Measurements from ENCODE around the gene FTCD.

Gene FTCD

GRCh38 chr21:46120301-46121285 is 34.8 kb downstream of the FTCD start:
- ATAC-seq (replicated peaks) = no peak
- no peaks in the 10 kb centered on the region for H3K4me1 Mint-ChIP-seq (ENCODE audit: low read depth in 2 of 2)
- H3K4me3 Mint-ChIP-seq = no peak overlapping the region
- H3K27me3 Mint-ChIP-seq = no peaks in the 10 kb centered on the region
- no peak for DNase-seq
- no peak overlapping the region for H3K27ac Mint-ChIP-seq
- no peaks in the 10 kb centered on the region for H3K36me3 Mint-ChIP-seq (ENCODE audit: insufficient read depth)
- H3K9me3 Mint-ChIP-seq = no peaks in the 10 kb centered on the region

GRCh38 chr21:46119637-46120271 is 35.6 kb downstream of the FTCD start:
- Mint-ChIP-seq H3K27me3 (no peaks in the 10 kb centered on the region), H3K36me3 (ENCODE audit: insufficient read depth) (peaks cover 3% of the 10 kb centered on the region), H3K4me3 (no peak overlapping the region), H3K4me1 (ENCODE audit: low read depth in 2 of 2) (no peaks in the 10 kb centered on the region), H3K27ac (no peak overlapping the region), H3K9me3 (no peaks in the 10 kb centered on the region)
- ATAC-seq (replicated peaks) (no peak), DNase-seq (no peak)

- no peak for ATAC-seq (replicated peaks)
- Mint-ChIP-seq H3K36me3 (ENCODE audit: insufficient read depth) (peaks cover 4% of the 10 kb centered on the region), H3K9me3 (no peaks in the 10 kb centered on the region), H3K4me3 (no peak overlapping the region), H3K4me1 (ENCODE audit: low read depth in 2 of 2) (no peaks in the 10 kb centered on the region), H3K27ac (no peak overlapping the region), H3K27me3 (no peaks in the 10 kb centered on the region)
- no peak for DNase-seq
These were observed 36.2 kb downstream of the FTCD start for GRCh38 chr21:46119144-46119636.

- no peaks in the 10 kb centered on the region for H3K27me3 Mint-ChIP-seq
- no peak overlapping the region for H3K4me3 Mint-ChIP-seq
- H3K4me1 Mint-ChIP-seq (ENCODE audit: low read depth in 2 of 2) = no peaks in the 10 kb centered on the region
- H3K9me3 Mint-ChIP-seq = no peaks in the 10 kb centered on the region
- H3K27ac Mint-ChIP-seq = no peak overlapping the region
- no peak for DNase-seq
- no peak for ATAC-seq (replicated peaks)
- peaks cover 11% of the 10 kb centered on the region for H3K36me3 Mint-ChIP-seq (ENCODE audit: insufficient read depth)
These were observed 36.8 kb downstream of the FTCD start for GRCh38 chr21:46118316-46119143.

DNA sequence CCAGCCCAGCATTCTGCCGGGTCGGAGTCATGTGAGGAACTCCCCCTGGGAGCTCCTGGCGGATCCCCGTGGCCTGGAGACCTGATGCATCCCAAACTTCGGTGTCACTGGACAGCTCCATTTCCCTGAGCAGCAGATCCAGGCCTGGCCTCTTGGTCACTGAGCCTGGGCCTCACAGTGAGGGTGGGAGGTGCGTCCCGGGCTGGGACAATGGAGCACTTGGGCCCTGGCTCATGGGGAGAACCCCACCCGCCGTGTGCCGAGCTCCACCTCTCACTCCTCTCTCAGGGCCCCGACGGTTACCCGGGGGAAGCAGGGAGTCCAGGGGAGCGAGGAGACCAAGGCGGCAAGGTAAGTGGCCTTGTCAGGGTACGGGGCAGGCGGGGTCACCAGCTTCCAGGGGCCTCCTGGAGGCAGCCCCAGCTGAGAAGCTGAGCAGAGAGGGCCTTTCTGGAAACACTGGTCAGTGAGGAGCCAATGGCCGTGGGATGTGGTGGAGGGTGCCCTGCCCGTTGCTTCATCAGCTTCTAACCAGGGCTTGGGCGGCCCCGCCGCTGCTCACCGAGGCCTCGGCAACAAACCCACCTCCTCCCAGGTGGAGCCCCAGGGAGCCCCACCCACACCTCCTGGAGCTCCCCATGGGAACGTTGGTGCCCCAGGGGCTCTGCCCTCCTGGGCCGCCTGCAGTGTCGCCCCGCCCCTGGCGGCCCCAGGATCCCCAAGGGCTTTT is 37.6 kb downstream of the FTCD start:
- Mint-ChIP-seq H3K27ac (no peak overlapping the region), H3K9me3 (no peaks in the 10 kb centered on the region), H3K27me3 (no peaks in the 10 kb centered on the region), H3K4me3 (no peak overlapping the region), H3K4me1 (ENCODE audit: low read depth in 2 of 2) (no peaks in the 10 kb centered on the region), H3K36me3 (ENCODE audit: insufficient read depth) (peaks cover 11% of the 10 kb centered on the region)
- no peak for ATAC-seq (replicated peaks)
- no peak for DNase-seq

DNA sequence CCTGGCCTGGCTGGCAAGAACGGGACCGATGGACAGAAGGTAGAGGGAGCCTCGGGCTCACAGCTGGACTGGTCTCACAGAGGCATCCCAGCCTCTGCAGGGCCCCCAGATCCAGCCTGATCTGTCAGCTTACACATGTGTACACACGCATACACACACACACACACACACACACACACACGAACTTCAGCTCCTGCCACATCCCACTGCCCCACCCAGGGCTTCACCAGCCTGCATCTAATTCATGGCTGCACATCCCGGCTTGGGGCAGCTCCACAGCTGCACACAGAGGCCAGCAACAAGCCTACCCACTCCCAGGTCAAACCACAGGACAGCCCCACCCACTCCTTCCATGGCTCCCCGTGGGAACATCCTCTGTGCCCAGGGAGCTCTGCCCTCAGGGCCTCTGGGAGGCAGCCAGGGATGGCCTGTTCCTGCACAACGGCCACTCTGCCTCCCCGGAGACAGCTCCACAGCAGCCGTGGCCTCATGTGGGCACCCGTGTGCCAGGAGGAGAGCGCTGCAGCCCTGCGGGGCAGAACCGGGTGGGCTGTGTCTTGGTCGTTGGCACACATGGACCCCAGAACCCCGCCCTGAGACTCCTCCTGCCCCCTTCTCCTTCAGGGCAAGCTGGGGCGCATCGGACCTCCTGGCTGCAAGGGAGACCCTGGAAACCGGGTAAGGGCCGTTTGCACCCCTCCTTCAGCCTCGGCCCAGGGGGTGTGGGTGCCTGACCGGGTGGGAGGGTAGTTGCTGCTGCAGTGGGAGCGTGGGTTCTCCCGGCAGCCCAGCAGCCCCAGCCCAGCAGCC is 38.4 kb downstream of the FTCD start:
- H3K9me3 Mint-ChIP-seq = no peaks in the 10 kb centered on the region
- H3K4me1 Mint-ChIP-seq (ENCODE audit: low read depth in 2 of 2) = no peaks in the 10 kb centered on the region
- DNase-seq = no peak
- peaks cover 11% of the 10 kb centered on the region for H3K36me3 Mint-ChIP-seq (ENCODE audit: insufficient read depth)
- no peaks in the 10 kb centered on the region for H3K27me3 Mint-ChIP-seq
- no peak overlapping the region for H3K4me3 Mint-ChIP-seq
- H3K27ac Mint-ChIP-seq = peak overlapping the region in 1 of 2 donors; percentile 26
- no peak for ATAC-seq (replicated peaks)

GRCh38 chr21:46116189-46116775 is 39.1 kb downstream of the FTCD start:
- H3K9me3 Mint-ChIP-seq = no peaks in the 10 kb centered on the region
- no peaks in the 10 kb centered on the region for H3K4me1 Mint-ChIP-seq (ENCODE audit: low read depth in 2 of 2)
- ATAC-seq (replicated peaks) (no peak), DNase-seq (no peak)
- no peak overlapping the region for H3K4me3 Mint-ChIP-seq
- no peak overlapping the region for H3K27ac Mint-ChIP-seq
- H3K36me3 Mint-ChIP-seq (ENCODE audit: insufficient read depth) = peaks cover 11% of the 10 kb centered on the region
- no peaks in the 10 kb centered on the region for H3K27me3 Mint-ChIP-seq

DNA sequence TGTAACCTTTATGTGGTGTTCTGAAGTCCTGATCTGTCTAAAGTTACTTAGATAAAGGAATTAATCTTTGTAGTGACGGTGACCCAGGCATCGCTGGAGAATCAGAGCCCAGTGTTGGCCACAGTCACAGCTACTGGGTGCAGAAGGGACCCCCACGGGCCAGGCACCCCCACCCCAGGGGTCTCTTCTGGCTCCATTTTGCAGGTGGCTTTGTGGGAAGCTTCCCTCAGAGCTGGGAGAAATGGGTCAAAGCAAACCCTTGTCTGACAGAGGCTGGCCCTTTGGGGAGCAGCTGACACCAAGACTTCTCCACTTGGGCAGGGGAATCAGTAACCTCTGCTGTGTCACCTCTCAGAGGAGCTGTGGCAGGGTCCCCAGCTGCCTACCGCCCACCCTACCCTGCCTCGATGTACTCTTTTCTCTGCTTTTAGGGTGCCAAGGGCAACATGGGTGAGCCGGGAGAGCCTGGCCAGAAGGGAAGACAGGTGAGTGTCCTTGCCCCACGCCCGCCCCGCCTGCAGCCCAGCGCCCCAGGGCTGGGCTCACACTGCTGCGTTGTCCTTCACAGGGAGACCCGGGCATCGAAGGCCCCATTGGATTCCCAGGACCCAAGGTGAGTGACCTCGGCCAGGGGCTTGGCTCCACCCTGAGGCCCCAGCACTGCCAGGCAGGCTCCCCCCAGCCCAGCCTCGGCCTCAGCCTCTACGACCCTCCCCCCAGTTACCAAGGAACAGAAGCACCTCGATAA is 39.8 kb downstream of the FTCD start:
- H3K27me3 Mint-ChIP-seq = no peaks in the 10 kb centered on the region
- DNase-seq = no peak
- H3K27ac Mint-ChIP-seq = no peak overlapping the region
- H3K4me3 Mint-ChIP-seq = no peak overlapping the region
- H3K36me3 Mint-ChIP-seq (ENCODE audit: insufficient read depth) = peaks cover 11% of the 10 kb centered on the region
- no peaks in the 10 kb centered on the region for H3K9me3 Mint-ChIP-seq
- H3K4me1 Mint-ChIP-seq (ENCODE audit: low read depth in 2 of 2) = no peaks in the 10 kb centered on the region
- ATAC-seq (replicated peaks) = no peak

DNA sequence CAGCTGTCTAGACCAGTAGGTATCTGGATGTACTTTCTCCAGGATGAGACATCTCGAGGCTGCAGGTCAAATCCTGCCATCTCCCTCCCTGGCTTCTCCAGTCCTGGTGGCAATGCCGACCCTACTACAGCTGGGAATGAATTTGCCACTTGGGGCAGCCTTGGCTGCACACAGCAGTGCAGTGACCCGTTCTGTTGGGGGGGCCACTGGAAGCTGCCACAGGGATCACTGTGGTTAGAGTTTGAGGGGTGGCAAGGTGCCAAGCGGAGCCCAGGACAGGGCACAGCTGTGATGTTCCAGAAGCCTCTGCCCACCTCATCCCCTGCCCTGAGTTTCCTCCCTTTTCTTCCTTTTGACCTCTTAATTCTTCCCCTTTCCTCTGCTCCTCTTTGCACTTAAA is 40.4 kb downstream of the FTCD start:
- H3K9me3 Mint-ChIP-seq = no peaks in the 10 kb centered on the region
- no peak for ATAC-seq (replicated peaks)
- H3K4me3 Mint-ChIP-seq = no peak overlapping the region

DNA sequence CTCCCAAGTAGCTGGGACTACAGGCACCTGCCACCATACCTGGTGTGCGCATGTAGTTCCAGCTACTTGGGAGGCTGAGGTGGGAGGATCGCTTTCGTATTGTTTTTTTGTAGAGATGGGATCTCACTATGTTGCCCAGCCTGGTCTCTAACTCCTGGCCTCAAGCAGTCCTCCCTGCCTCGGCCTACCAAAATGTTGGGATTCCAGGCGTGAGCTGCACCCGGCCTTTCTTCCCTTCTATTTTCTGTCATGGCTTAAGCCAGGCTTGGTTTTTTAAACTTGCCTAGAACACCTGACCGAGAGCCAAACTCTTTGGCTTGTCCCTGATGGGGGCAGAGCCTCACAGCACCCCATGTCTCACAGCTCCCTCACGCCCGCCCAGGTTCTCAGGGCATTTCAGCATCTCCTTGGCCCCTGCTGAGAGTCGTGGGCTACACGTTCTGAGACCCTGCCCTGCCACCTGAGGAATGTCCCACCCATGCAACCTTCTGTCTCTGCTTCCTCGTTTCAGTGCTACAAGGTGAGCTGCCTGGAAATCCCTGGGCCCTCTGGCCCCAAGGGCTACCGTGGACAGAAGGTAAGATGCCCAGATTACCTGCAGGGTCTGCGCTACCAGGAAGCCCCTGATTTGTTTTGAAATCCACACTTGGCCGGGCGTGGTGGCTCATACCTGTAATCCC is 41.7 kb downstream of the FTCD start:
- Mint-ChIP-seq H3K4me1 (ENCODE audit: low read depth in 2 of 2) (no peaks in the 10 kb centered on the region), H3K27me3 (no peaks in the 10 kb centered on the region), H3K36me3 (ENCODE audit: insufficient read depth) (peaks cover 11% of the 10 kb centered on the region), H3K27ac (no peak overlapping the region), H3K4me3 (no peak overlapping the region), H3K9me3 (no peaks in the 10 kb centered on the region)
- no peak for ATAC-seq (replicated peaks)
- no peak for DNase-seq

More for the DNA sequence above, 40.4 kb downstream of the FTCD start:
- Mint-ChIP-seq H3K4me1 (ENCODE audit: low read depth in 2 of 2) (no peaks in the 10 kb centered on the region), H3K36me3 (ENCODE audit: insufficient read depth) (peaks cover 11% of the 10 kb centered on the region), H3K27ac (no peak overlapping the region), H3K27me3 (no peaks in the 10 kb centered on the region)
- no peak for DNase-seq

GRCh38 chr21:46112725-46113215 is 42.6 kb downstream of the FTCD start:
- H3K36me3 Mint-ChIP-seq (ENCODE audit: insufficient read depth) = peaks cover 11% of the 10 kb centered on the region
- no peak overlapping the region for H3K4me3 Mint-ChIP-seq
- no peak for DNase-seq
- peaks cover 0 to 2% of the 10 kb centered on the region in 2 donors for H3K9me3 Mint-ChIP-seq
- peaks cover 0 to 1% of the 10 kb centered on the region in 2 donors for H3K27me3 Mint-ChIP-seq
- H3K27ac Mint-ChIP-seq = no peak overlapping the region
- no peaks in the 10 kb centered on the region for H3K4me1 Mint-ChIP-seq (ENCODE audit: low read depth in 2 of 2)
- no peak for ATAC-seq (replicated peaks)
